ENCODE data around the gene TMEM69.
"Not testable (repeated sequence)": the region's sequence is repeated elsewhere in the genome, so short reads cannot be mapped to it uniquely, and the experiment has no call there.

TMEM69 gene

GRCh38 chr1:45739641-45740156, 51.7 kb downstream of the TMEM69 start:
- H3K27ac Mint-ChIP-seq, H3K4me3 Mint-ChIP-seq, H3K27me3 Mint-ChIP-seq, H3K9me3 Mint-ChIP-seq, DNase-seq: not testable (repeated sequence)
- peaks cover 12% of the 10 kb centered on the region for H3K4me1 Mint-ChIP-seq (ENCODE audit: low read depth)
- peaks cover 41% of the 10 kb centered on the region for H3K36me3 Mint-ChIP-seq (ENCODE audit: low read depth)
